PC-9 (cell line): ENCODE measurements around the gene PPP1R16B. TPM values are rescaled to one million over a fixed set of nuclear protein-coding genes. Genes with fewer than 3 reads are reported as not detected.

Source experiments
- BruUV-seq: library from RNA; stranded (reverse); fragments of 400-500 nt; replicated peaks from 2 replicates; lab custom pipeline; 2021; lab: Mats Ljungman, UMichigan
- CTCF ChIA-PET: fragments of 300-600 bp; sonication (Branson Sonifier 250); formaldehyde crosslinking; loops from one replicate; lab custom pipeline; 2022; ENCODE audit warnings: antibody characterized with exemption; lab: Charles Lee
- POLR2A ChIA-PET: fragments of 300-600 bp; sonication (Branson Sonifier 250); formaldehyde crosslinking; loops from one replicate; lab custom pipeline; 2022; ENCODE audit warnings: antibody characterized with exemption; ENCODE audit not compliant: unreplicated experiment; lab: Charles Lee
- DNase-seq, 2 experiments: peaks; one replicate each; pipeline versions ENCODE4 v3.0.0 to v3.0.0-alpha.2; 2015 to 2022; ENCODE audit warnings: mixed read lengths in 1 of 2
- H2AFZ ChIP-seq: fragments of 200-600 bp; sonication (generic); 2 replicates; pipeline ENCODE4 v1.8.1; 2017; ENCODE audit warnings: antibody characterized with exemption
- H3F3A ChIP-seq: fragments of 200-600 bp; sonication (generic); 2 replicates; pipeline ENCODE4 v1.8.1; 2017; ENCODE audit warnings: antibody characterized with exemption, mild to moderate bottlenecking, low read depth; ENCODE audit not compliant: insufficient read depth
- H3K27ac ChIP-seq: fragments of 200-600 bp; sonication (generic); 2 replicates; pipeline ENCODE4 v1.6.1; 2016; ENCODE audit warnings: mixed run types
- H3K27me3 ChIP-seq: fragments of 200-600 bp; sonication (generic); 2 replicates; pipeline ENCODE4 v1.6.1; 2016; ENCODE audit warnings: low read depth, mixed run types; ENCODE audit not compliant: insufficient read depth
- H3K36me3 ChIP-seq: fragments of 200-600 bp; sonication (generic); 2 replicates; pipeline ENCODE4 v1.6.1; 2016; ENCODE audit warnings: low read depth, mixed run types
- H3K4me1 ChIP-seq: fragments of 200-600 bp; sonication (generic); replicated peaks from 2 replicates; pipeline ENCODE4 v1.6.1; 2016; ENCODE audit warnings: mixed run types; ENCODE audit not compliant: insufficient read depth
- H3K4me2 ChIP-seq: fragments of 200-600 bp; sonication (generic); 2 replicates; pipeline ENCODE4 v1.6.1; 2017; ENCODE audit warnings: mixed run types
- H3K4me3 ChIP-seq: fragments of 200-600 bp; sonication (generic); 2 replicates; pipeline ENCODE4 v1.6.1; 2016; ENCODE audit warnings: mixed run types
- H3K79me2 ChIP-seq: fragments of 200-600 bp; sonication (generic); 2 replicates; pipeline ENCODE4 v1.6.1; 2017; ENCODE audit warnings: low read depth, mixed run types
- H3K9me2 ChIP-seq: fragments of 200-600 bp; sonication (generic); 2 replicates; pipeline ENCODE4 v1.8.1; 2017; ENCODE audit warnings: mild to moderate bottlenecking; ENCODE audit not compliant: insufficient read depth
- H3K9me3 ChIP-seq: fragments of 200-600 bp; sonication (generic); 2 replicates; pipeline ENCODE4 v1.8.1; 2016; ENCODE audit warnings: low read depth; ENCODE audit not compliant: insufficient read depth
- H4K20me1 ChIP-seq: fragments of 200-600 bp; sonication (generic); 2 replicates; pipeline ENCODE4 v1.8.1; 2017; ENCODE audit not compliant: insufficient read depth
- EZH2 ChIP-seq: fragments of 200-600 bp; sonication (generic); IDR thresholded peaks from 2 replicates; pipeline ENCODE4 v1.8.0; 2017; ENCODE audit warnings: antibody characterized with exemption, low read depth
- intact Hi-C: fragments of 100-400 bp; cut with micrococcal nuclease; formaldehyde crosslinking; loops from one replicate; pipeline ENCODE4 v1.10.0; 2022; ENCODE audit not compliant: unreplicated experiment
- total RNA-seq: library from RNA; stranded (reverse); gene quantifications from 2 replicates; pipeline ENCODE4 v1.2.3, GENCODE V29; 2021
- TF ChIP-seq, protein P1 (sequence below): fragments of 200-600 bp; sonication (generic); conservative IDR thresholded peaks from 2 replicates; pipeline ENCODE4 v1.6.1; 2017; ENCODE audit warnings: mixed run types, antibody characterized with exemption, mild to moderate bottlenecking, moderate library complexity

PPP1R16B gene
- total RNA-seq, 1 experiment from 2014 or later = not detected

DNA sequence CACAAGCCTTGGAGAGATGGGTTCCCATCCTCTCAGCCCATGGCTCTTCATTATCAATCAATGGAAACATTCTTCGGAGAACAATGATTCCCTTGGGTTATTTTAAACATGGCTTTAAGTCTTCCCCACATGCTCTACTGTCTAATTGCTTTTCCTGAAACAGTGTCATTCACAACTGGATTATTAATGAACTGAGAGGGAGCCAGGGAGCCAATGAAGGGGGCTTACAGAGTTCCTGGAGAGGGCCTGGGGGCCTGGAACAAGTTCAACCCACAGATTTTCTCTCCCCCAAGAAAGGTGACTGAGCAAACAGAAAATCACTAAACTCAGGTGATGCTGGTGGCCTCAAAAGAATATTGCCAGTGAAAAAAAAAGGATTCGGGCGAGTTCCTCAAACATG, 1.3 kb upstream of the PPP1R16B start:
- Histone ChIP-seq H3K9me2 (no peaks in the 10 kb centered on the region), H3K79me2 (no peaks in the 10 kb centered on the region), H3F3A (no peaks in the 10 kb centered on the region), H3K4me2 (no peak overlapping the region), H4K20me1 (no peaks in the 10 kb centered on the region), H2AFZ (no peak overlapping the region), H3K9me3 (no peaks in the 10 kb centered on the region), H3K36me3 (no peaks in the 10 kb centered on the region), H3K4me3 (no peak overlapping the region), H3K27me3 (peaks cover 44% of the 10 kb centered on the region), H3K27ac (no peak overlapping the region), H3K4me1 (no peaks in the 10 kb centered on the region)
- no peak for DNase-seq
- POLR2A ChIA-PET = no interaction called here
- no TSS peak for BruUV-seq
- CTCF ChIA-PET = no interaction called here
- no peak for TF ChIP-seq EZH2
- TF ChIP-seq, protein P1, sequence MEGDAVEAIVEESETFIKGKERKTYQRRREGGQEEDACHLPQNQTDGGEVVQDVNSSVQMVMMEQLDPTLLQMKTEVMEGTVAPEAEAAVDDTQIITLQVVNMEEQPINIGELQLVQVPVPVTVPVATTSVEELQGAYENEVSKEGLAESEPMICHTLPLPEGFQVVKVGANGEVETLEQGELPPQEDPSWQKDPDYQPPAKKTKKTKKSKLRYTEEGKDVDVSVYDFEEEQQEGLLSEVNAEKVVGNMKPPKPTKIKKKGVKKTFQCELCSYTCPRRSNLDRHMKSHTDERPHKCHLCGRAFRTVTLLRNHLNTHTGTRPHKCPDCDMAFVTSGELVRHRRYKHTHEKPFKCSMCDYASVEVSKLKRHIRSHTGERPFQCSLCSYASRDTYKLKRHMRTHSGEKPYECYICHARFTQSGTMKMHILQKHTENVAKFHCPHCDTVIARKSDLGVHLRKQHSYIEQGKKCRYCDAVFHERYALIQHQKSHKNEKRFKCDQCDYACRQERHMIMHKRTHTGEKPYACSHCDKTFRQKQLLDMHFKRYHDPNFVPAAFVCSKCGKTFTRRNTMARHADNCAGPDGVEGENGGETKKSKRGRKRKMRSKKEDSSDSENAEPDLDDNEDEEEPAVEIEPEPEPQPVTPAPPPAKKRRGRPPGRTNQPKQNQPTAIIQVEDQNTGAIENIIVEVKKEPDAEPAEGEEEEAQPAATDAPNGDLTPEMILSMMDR = no peak
- intact Hi-C loops = no loop called here

DNA sequence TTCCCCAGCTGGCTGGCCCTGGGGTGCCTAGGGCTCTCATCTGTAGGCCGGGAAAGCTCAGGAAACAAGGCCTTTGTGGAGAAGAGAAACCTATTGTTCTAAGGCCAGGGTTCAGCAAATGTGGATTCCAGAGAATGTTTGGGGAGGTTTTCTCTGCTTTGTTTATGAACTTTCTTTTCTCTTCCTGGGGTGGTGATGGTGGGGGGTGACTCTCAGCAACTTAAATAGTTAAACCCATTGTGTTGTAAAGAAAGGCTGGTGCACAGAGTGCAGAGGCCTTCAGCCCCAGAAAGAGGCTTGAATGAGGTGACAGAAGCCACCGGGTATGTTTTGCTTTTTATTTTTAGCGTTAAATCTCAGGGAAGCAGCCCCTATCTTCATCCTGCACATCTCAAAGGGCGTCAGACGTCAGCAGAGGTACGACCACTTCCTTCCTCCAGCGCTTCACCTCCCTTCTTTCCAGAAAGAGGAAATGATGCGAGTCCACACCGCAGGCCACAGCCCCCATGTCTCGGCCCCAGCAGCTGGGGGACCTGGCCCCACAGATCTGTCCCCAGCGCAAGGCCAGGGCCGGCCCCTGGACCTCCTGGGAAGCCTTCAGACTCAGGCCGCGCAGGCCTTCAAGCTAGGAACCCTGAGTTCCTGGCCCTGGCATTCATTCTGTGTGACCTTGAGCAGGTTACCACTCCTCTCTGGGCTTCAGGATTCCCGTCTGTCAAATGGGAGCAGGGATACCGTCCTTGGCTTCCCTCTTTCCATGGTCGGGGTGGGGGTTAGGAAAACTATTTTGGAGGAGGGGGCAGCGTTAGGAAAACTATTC, 605 bp upstream of the PPP1R16B start:
- Histone ChIP-seq H3F3A (no peaks in the 10 kb centered on the region), H2AFZ (no peak overlapping the region), H3K4me1 (no peaks in the 10 kb centered on the region), H3K27ac (no peak overlapping the region), H3K27me3 (peaks cover 50% of the 10 kb centered on the region), H3K79me2 (no peaks in the 10 kb centered on the region), H3K4me2 (no peak overlapping the region), H3K36me3 (no peaks in the 10 kb centered on the region), H4K20me1 (no peaks in the 10 kb centered on the region), H3K4me3 (no peak overlapping the region), H3K9me2 (no peaks in the 10 kb centered on the region), H3K9me3 (no peaks in the 10 kb centered on the region)
- TF ChIP-seq, protein P1 = no peak
- no peak for TF ChIP-seq EZH2
- DNase-seq = no peak
- no TSS peak for BruUV-seq
- POLR2A ChIA-PET = no interaction called here
- intact Hi-C loops = no loop called here
- CTCF ChIA-PET = no interaction called here

DNA sequence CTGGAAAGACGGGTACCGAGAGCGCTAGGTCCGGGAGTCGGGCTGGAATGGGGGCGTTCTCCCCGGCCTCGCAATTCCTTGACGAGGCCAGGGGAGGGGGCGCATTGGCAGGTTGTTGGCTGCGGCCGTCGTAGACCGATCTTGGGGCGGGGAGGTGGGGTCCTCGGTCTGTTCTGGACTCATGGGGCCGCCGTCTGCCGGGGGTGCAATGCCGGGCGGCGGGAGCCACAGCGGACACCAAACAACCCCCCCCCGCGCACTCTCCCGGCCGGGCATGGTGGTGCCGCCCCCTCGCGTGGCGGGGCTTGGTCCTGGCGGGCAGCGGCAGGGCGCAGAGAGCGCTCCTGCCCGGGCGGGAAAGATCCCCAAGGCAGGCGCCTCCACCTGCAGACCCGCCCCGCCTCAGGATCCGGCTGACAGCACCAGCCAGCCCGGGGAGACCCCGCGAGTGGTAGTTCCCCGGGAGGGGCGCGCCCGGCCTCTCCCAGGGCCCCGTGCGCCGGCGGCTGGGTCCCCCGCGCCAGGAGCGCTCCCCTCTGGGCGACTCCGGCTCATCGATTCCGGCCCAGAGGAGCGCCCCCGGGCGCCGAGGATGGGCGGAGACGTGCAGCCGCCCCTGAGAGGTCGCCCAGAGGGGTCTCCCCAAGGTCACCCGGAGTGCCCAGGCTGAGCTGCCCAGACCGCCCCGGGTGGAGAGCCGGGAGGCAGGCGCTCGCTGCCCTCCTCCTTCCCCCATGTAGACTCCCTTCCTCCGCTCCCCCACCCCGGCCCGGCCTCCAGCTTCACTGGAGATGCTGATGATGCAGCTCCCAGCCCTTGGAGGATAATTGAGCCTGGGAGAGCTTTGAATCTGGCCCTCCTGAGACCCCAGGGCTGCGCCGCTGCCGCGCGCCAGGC, 709 bp downstream of the PPP1R16B start:
- ChIA-PET POLR2A (interaction anchor here (0.5 kb wide), 1 partner anchor 25 kb away, joined by 8 read pairs; no protein-coding TSS in a partner anchor), CTCF (no interaction called here)
- H3K9me3 ChIP-seq = no peaks in the 10 kb centered on the region
- no peaks in the 10 kb centered on the region for H4K20me1 ChIP-seq
- intact Hi-C loops = no loop called here
- no peak overlapping the region for H3K27ac ChIP-seq
- H3K36me3 ChIP-seq = no peaks in the 10 kb centered on the region
- H3K4me2 ChIP-seq = no peak overlapping the region
- H3K27me3 ChIP-seq = peaks cover 63% of the 10 kb centered on the region
- TF ChIP-seq, protein P1 = no peak
- no peak for TF ChIP-seq EZH2
- no peak for DNase-seq
- no TSS peak for BruUV-seq
- no peaks in the 10 kb centered on the region for H3K4me1 ChIP-seq
- no peak overlapping the region for H3K4me3 ChIP-seq
- H3K9me2 ChIP-seq = no peaks in the 10 kb centered on the region
- H3K79me2 ChIP-seq = no peaks in the 10 kb centered on the region
- no peaks in the 10 kb centered on the region for H3F3A ChIP-seq
- H2AFZ ChIP-seq = no peak overlapping the region
